Measurements from ENCODE around the gene INSM1.
"Not testable (repeated sequence)": the region's sequence is repeated elsewhere in the genome, so short reads cannot be mapped to it uniquely, and the experiment has no call there.

INSM1 gene, protein sequence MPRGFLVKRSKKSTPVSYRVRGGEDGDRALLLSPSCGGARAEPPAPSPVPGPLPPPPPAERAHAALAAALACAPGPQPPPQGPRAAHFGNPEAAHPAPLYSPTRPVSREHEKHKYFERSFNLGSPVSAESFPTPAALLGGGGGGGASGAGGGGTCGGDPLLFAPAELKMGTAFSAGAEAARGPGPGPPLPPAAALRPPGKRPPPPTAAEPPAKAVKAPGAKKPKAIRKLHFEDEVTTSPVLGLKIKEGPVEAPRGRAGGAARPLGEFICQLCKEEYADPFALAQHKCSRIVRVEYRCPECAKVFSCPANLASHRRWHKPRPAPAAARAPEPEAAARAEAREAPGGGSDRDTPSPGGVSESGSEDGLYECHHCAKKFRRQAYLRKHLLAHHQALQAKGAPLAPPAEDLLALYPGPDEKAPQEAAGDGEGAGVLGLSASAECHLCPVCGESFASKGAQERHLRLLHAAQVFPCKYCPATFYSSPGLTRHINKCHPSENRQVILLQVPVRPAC

DNA sequence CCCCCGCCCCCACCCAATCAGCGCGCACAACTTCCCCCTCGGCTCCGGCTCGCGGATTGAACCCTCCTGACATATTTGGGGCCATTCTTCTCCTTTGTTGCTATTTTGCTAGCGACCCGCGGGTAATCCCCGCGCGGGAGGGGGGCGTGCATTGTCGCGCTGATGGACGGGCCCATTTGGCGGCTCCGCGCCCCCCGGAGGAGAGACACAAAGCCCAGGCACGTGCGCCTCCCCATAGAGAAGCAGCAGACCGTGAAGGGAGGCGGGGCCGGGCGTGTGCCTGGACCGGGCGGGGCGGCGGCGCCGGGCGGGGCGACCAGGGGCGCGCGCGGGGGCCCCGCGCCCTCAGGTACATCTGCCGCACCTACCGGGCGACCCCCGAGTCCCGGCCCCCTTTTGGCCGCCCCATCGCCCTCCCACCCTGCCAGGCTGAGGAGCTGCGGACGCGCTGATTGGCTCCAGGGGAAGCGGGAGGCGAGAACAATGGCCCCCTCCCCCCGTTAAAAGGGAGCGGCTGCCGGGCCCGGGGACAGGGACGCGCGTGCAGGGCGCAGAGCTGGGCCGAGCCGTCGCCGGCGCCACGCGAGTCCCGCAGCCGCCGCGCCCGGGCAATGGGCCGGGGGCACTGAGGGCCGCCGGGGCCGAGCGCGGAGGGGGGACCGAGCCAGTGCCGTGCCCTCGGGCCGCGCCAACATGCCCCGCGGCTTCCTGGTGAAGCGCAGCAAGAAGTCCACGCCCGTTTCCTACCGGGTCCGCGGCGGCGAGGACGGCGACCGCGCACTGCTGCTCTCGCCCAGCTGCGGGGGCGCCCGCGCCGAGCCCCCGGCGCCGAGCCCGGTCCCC is at the start of gene INSM1:
INSM1 (plus strand) TSS at position 530 of the 843 bp plus-strand sequence; CDS start at position 694, 164 bp downstream.
- DNase-seq = no peak

GRCh38 chr20:20318365-20319161 is 49.3 kb upstream of the INSM1 start:
- no peak for DNase-seq

- DNase-seq = no peak
Observed at GRCh38 chr20:20321134-20321533, 46.8 kb upstream of the INSM1 start.

DNA sequence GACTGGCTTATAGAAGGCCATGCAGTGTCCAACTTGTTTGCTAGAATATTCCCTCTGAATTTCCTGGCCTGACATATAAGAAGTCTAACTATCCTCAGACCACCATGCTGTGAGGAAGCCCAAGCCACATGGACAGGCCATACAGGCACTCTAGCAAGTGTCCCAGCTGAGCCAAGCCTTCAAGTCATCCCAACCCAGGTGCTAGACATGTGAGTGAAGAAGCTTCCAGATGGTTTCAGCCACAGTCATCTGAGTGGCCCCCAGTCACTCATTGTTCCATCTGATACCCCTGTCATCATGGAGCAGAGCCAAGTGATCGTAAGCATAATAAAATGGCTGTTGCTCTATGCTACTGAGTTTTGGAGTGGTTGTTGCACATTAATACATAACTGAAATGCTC is 46.0 kb upstream of the INSM1 start:
- no peak for DNase-seq

- DNase-seq = no peak
Observed at GRCh38 chr20:20322912-20323311, 45.0 kb upstream of the INSM1 start.

DNA sequence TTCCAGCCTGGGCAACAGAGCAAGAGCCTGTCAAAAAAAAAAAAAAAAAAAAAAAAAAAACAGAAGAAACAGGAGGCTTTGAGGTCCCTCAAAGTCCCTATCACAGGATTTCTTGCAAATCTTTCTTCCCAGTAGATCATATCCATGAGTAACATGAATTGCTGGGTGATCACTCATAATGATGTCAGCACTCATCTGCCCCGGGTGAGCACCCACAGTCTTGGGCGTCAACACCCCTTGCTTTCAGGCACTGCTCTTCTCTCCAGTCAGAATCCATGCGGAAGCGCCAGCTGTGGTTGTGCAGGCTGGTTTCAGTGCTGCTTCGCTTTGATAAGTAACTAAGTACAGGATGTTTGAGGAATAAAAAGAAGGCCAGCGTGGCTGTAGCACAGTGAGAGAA is 40.2 kb upstream of the INSM1 start:
- DNase-seq = no peak

DNA sequence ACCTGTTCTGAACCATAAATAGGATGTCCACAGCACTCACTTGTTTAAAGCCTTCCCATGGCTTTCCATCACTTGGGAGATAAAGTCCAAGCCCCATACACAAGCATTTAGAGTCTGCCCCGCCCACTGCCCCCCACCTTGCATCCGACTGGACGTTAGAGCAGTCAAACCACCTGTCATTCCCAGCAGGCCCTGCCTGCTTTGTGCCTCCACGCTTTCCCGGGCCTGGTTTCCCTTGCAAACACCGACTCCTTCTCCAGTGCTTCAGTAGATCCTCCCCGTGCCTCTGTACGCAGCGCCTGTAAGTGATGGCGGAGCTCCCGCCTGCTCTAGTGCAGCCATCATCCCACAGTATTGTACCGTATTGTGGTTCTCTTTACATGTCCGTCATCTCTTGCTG is 38.3 kb upstream of the INSM1 start:
- no peak for DNase-seq

DNA sequence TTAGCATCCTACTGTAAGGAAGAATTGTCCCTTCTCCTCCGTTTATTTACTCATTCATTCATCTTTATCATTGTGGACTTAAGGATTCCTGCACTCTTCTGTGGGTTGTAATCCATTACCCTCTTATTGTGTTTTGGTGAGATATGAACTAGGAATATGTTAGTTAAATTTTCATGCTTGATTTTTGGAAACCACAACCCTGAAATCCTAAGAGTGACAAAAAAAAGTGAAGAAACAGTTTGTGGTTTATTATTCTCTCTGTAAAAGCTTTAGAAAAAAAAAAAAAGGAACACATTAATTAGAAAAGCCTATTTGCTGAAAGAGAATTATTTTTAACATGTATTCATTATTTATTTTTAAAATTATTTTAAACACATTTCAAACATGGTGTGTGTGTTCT is 36.7 kb upstream of the INSM1 start:
- DNase-seq = no peak

DNA sequence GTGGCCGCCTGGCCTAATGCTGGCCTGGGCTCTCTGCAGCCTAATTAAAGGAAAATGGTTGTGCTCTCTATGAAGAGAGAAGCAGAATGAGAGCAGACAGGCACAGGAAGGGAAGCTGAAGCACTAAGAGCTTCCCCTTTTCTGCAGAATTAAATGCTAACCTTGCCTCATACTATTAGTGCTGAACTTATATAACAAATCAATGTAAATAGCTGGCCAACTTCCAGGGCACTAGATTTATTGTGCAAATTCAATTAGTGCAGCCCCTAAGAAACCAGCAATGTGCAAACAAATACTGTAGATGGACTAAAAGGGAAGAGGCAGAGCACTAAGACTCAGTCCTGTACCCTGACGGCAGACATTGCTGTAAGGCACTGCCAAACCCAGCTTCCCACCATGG is 36.1 kb upstream of the INSM1 start:
- DNase-seq = no peak

DNA sequence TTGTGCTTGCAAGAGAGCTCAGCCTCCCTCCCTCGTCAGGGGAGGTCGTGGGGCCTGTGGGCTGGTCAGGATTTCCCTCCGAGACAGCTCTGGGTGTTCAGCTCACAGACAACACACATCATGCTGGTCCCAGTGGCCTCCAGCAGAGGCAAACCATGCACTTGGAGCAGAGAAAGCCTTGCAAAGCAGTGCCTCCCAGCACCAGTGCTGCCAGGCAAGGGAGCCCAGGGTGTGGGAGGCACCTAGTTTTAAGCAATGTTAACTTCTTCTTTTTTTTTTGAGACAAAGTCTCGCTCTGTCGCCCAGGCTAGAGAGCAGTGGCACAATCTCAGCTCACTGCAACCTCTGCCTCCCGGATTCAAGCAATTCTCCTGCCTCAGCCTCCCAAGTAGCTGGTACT is 34.0 kb upstream of the INSM1 start:
- DNase-seq = no peak

DNA sequence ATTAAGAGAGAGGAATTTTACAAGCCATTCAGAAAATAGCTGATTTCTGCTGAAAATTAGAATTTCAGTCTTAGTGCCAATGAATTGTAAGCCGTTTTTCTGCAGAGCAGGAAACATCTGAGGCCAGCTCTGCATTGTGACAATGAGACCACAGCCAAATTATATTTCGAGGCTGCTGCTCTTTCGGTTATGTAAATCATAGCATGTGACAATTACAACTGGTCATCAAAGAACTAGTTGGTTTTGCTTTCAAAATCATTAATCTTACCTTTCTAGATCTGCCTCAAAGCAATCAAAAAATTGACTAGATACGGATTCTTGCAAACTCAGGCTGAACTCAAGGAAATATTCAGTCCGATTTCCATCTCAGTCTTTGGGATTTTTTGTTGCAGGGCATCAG is 33.4 kb upstream of the INSM1 start:
- no peak for DNase-seq

DNA sequence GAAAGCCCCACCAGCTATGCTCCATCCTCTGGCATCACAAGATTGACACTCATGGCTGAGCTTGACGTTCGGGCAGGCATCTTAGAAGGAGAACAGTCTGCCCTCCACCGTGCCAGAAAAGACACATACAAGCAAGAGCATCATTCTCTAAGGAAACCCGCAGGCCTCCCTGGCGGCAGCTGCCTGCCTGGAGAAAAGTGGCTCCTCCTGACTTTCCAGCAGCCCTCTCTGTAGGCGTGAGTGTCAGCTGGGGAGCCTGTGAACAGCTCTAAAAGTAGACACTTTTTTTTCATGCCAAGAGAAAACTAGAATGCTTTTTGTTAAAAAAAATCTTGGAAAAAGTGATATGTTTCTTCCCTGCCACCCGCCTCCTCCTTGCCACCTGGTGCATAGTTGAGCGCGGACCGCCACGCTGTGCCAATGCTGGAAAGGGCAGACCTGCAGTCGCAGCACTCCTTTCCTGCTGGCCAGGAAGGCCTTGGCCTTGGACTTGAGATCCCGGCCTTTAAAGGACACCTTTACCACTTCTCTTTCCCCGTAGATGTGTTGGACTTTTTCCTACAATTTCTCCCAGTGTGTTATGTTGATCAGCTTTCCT is 29.7 kb upstream of the INSM1 start:
- DNase-seq = no peak

DNA sequence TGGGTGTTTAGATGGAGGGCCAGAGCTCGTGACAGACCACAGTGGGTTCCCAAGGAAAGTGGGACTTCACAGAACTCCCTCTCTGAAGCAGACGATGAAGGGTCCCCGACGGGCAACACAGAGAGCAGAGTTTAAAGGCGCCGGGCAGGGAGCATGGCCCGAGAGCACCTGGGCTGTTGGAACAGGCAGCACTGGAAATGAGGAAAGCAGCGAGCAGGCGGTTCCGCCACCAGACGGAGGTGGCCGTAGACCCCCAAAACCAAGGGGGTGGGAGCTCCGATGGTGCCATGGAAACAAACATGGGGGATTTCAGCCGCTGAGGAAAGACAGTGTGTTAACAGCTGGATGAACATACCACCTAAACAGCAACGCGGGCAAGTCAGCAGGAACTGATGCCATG is 27.5 kb upstream of the INSM1 start:
- DNase-seq = no peak

DNA sequence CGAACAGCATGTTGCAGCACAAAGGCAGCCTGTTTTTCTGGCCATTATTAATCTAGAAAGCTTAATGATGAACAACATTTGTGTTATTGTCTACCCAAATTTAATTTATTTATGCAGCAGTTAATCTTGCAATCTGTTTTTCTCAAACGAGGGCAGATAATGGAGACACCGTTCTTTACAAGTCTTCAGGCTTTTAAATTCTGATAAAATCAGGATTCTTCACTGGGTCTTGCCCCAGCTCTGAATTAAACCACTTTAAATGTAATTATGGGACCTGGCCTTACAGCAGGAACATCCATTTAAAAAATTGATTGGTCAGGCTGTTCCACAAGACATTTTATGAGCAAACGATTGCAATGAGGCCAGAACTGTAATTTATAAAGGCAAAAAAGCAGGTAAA is 26.5 kb upstream of the INSM1 start:
- no peak for DNase-seq

GRCh38 chr20:20342066-20342465 is 25.8 kb upstream of the INSM1 start:
- DNase-seq = no peak

- DNase-seq = no peak
Observed at GRCh38 chr20:20343932-20344331, 24.0 kb upstream of the INSM1 start.

DNA sequence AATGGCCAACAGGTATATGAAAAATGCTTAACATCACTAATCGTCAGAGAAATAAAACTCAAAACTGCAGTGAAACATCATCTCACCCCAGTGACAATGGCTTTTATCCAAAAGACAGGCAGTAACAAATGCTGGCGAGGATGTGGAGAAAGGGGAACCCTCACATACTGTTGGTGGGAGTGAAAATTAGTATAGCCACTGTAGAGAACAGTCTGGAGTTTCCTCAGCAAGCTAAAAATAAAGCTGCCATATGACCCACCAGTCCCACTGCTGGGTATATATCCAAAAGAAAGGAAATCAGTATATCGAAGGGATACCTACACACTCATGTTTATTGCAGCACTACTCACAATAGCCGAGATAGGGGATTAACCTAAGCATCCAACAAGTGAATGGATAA is 23.4 kb upstream of the INSM1 start:
- no peak for DNase-seq

DNA sequence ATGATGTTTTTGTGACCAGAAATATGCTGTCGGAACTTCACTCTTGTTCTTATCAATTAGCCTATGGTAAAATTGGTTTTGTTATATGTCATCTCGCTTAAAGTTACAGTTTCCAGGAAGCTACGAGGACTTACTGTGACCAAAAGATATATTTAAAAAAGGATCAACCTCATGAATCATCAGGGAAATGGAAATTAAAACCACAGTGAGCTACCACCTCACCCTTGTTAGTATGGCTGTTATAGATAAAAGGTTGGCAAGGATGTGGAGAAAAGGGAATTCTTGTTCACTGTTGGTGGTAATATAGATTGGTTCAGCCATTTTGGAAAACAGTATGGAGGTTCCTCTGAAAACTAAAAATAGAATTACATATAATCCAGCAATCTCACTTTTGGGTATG is 14.3 kb upstream of the INSM1 start:
- DNase-seq = no peak

DNA sequence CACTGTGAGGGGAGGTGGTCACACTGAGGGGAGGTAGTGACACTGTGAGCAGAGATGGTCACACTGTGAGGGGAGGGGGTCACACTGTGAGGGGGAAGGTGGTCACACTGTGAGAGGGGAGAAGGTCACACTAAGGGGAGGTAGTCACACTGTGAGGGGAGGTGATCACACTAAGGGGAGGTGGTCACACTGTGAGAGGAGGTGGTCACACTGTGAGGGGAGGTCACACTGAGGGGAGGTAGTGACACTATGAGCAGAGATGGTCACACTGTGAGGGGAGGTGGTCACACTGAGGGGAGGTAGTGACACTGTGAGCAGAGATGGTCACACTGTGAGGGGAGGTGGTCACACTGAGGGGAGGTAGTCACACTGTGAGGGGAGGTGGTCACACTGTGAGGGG is 12.4 kb upstream of the INSM1 start:
- DNase-seq = not testable (repeated sequence)

DNA sequence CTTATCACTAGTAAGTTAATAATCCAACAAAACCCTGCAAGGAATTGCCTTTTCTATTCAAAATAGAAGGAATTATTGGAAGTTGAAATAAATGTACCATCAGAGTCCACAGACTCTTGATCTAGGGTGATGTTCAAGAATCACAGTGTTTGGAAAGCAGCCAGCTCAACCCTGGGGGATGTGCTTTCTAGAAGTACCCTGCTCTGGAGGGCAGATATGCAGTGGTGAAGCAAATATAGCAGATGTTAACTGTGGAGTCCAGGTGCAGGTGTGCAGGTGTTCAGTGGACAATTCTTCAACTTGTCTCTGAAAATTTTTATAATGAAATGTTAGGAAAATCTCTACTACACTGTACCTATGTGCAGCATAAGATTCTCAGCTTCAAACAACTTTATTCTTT is 9.1 kb upstream of the INSM1 start:
- DNase-seq = no peak

GRCh38 chr20:20359628-20360027 is 8.3 kb upstream of the INSM1 start:
- no peak for DNase-seq

- peak; percentile 21 to 66 for DNase-seq
Observed at GRCh38 chr20:20360464-20360863, 7.4 kb upstream of the INSM1 start.
